Fibroblast of lung (primary cell): ENCODE data around the gene EFEMP1. TPM values are rescaled to one million over a fixed set of nuclear protein-coding genes. Genes with fewer than 3 reads are reported as not detected.

ENCODE experiments used
- DNase-seq, 2 donors: peaks; one replicate each; pipeline versions ENCODE4 v3.0.0 to v3.0.0-alpha.2; 2010; ENCODE audit warnings: low read depth in 2 of 2
- H2AFZ ChIP-seq: 2 replicates; pipeline ENCODE4 v1.5.1; 2012; ENCODE audit warnings: low read length, control low read depth, inconsistent platforms
- H3K27ac ChIP-seq: 2 replicates; pipeline ENCODE4 v1.5.1; 2011; ENCODE audit warnings: low read length, control low read depth; ENCODE audit not compliant: insufficient read depth
- H3K27me3 ChIP-seq: 2 replicates; pipeline ENCODE4 v1.5.1; 2011; ENCODE audit warnings: mild to moderate bottlenecking, low read length; ENCODE audit not compliant: control insufficient read depth, insufficient read depth
- H3K36me3 ChIP-seq: 2 replicates; pipeline ENCODE4 v1.5.1; 2011; ENCODE audit warnings: low read length; ENCODE audit not compliant: control insufficient read depth, insufficient read depth
- H3K4me1 ChIP-seq: 2 replicates; pipeline ENCODE4 v1.5.1; 2011; ENCODE audit warnings: low read length; ENCODE audit not compliant: control insufficient read depth, insufficient read depth; ENCODE audit errors: extremely low read depth
- H3K4me2 ChIP-seq: 2 replicates; pipeline ENCODE4 v1.5.1; 2011; ENCODE audit warnings: low read length, control low read depth; ENCODE audit not compliant: insufficient read depth; ENCODE audit errors: extremely low read depth
- H3K4me3 ChIP-seq, 4 experiments: fragments of 200-600 bp in 1 of 4; sonication (generic) in 1 of 4; replicated peaks in 1 of 4; 2 replicates each; pipeline ENCODE4 v1.5.1; 2011 to 2016; ENCODE audit warnings: low read length in 4 of 4, low read depth in 3 of 4, mild to moderate bottlenecking in 3 of 4, control low read depth in 2 of 4, inconsistent platforms in 1 of 4, mixed read lengths in 1 of 4; ENCODE audit not compliant: insufficient read depth in 1 of 4; ENCODE audit errors: control extremely low read depth in 1 of 4
- H3K79me2 ChIP-seq: 2 replicates; pipeline ENCODE4 v1.5.1; 2012; ENCODE audit warnings: mild to moderate bottlenecking, low read length, inconsistent platforms; ENCODE audit not compliant: control insufficient read depth, insufficient read depth
- H3K9ac ChIP-seq: 2 replicates; pipeline ENCODE4 v1.5.1; 2011; ENCODE audit warnings: mild to moderate bottlenecking, low read length, control low read depth; ENCODE audit not compliant: insufficient read depth
- H3K9me3 ChIP-seq: 2 replicates; pipeline ENCODE4 v1.5.1; 2012; ENCODE audit warnings: low read depth, low read length; ENCODE audit not compliant: control insufficient read depth, insufficient read depth
- H4K20me1 ChIP-seq: 2 replicates; pipeline ENCODE4 v1.5.1; 2011; ENCODE audit warnings: low read length; ENCODE audit not compliant: control insufficient read depth, insufficient read depth; ENCODE audit errors: extremely low read depth
- EZH2 ChIP-seq: IDR thresholded peaks from 2 replicates; pipeline ENCODE4 v1.5.1; 2012; ENCODE audit warnings: low read length, control low read depth, mild to moderate bottlenecking; ENCODE audit errors: missing control alignments
- polyA plus RNA-seq, 2 donors: library from polyadenylated mRNA; depleted of rRNA in 1 of 2; stranded (reverse) in 1 of 2; unstranded in 1 of 2; fragments of >200 nt; gene quantifications; 2 replicates each; pipeline ENCODE4 v1.2.1, GENCODE V29; 2011 to 2012; ENCODE audit warnings: missing spikeins in 1 of 2
- total RNA-seq: library from RNA; depleted of rRNA; stranded (reverse); fragments of >200 nt; gene quantifications from 2 replicates; pipeline ENCODE4 v1.2.1, GENCODE V29; 2014
- TF ChIP-seq, protein P1 (sequence below), 2 donors: IDR thresholded peaks in 1 of 2; conservative IDR thresholded peaks in 1 of 2; 1 replicate in 1 of 2; 2 replicates in 1 of 2; pipeline ENCODE4 v1.5.1; 2011 to 2012; ENCODE audit warnings: low read length in 2 of 2, control low read depth in 1 of 2, inconsistent platforms in 1 of 2, low read depth in 1 of 2, mild to moderate bottlenecking in 1 of 2

The EFEMP1 gene
- total and polyA plus RNA-seq, 2 donors (not counting 1 experiment from before 2014, with no cell fraction given): 467 to 724 TPM

DNA sequence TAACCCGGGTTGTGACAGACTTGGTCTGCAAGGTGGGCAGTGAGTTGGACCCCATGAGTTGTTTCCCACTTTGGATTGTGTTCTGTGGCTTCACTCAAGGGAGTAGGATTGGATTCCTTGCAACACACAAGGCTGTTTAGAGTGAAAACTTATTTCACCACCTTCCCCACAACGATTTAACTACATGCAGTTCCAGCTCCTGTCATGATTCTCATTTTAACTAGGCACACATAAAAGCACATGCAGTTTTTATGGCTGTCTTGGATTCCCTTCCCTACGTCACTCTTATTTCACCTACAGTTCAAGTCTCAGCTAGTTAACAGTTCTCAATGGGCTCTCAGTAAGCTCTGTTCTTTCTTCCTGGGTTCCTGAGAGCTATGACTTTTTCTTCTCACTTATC lies 15.9 kb downstream of the EFEMP1 start:
- Histone ChIP-seq H3K79me2 (no peaks in the 10 kb centered on the region), H3K4me3 (no peak overlapping the region), H3K4me1 (no peaks in the 10 kb centered on the region), H2AFZ (no peak overlapping the region), H3K27me3 (no peaks in the 10 kb centered on the region), H3K36me3 (no peaks in the 10 kb centered on the region), H3K4me2 (no peak overlapping the region), H4K20me1 (no peaks in the 10 kb centered on the region), H3K9ac (no peak overlapping the region), H3K9me3 (no peaks in the 10 kb centered on the region), H3K27ac (no peak overlapping the region)
- no peak for DNase-seq
- TF ChIP-seq EZH2: no peak

DNA sequence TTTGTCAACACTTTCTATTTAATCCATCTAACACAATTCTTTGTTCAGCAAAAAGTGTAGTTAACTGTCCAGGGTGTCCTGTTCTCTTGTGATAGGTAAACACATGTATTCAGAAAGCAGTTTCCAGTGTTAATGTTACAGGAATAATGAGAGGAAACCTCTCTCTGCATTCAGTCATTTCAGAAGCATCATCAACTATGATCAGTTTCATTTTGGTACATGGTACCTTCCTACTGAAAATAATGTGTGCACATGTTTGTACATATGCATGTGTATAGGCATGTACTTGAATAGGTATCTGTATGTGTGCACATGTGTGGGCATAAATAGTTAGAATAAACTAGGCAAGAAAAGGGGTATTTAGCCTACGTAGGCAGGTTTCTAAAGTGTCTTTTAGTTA lies 16.6 kb downstream of the EFEMP1 start:
- no peaks in the 10 kb centered on the region for H3K27me3 ChIP-seq
- H3K27ac ChIP-seq: no peak overlapping the region
- H3K4me1 ChIP-seq: no peaks in the 10 kb centered on the region
- no peak overlapping the region for H2AFZ ChIP-seq
- H3K79me2 ChIP-seq: no peaks in the 10 kb centered on the region
- DNase-seq: no peak
- H3K4me2 ChIP-seq: no peak overlapping the region
- H4K20me1 ChIP-seq: no peaks in the 10 kb centered on the region
- no peaks in the 10 kb centered on the region for H3K9me3 ChIP-seq
- no peak overlapping the region for H3K4me3 ChIP-seq
- no peaks in the 10 kb centered on the region for H3K36me3 ChIP-seq
- no peak overlapping the region for H3K9ac ChIP-seq
- TF ChIP-seq, protein P1, sequence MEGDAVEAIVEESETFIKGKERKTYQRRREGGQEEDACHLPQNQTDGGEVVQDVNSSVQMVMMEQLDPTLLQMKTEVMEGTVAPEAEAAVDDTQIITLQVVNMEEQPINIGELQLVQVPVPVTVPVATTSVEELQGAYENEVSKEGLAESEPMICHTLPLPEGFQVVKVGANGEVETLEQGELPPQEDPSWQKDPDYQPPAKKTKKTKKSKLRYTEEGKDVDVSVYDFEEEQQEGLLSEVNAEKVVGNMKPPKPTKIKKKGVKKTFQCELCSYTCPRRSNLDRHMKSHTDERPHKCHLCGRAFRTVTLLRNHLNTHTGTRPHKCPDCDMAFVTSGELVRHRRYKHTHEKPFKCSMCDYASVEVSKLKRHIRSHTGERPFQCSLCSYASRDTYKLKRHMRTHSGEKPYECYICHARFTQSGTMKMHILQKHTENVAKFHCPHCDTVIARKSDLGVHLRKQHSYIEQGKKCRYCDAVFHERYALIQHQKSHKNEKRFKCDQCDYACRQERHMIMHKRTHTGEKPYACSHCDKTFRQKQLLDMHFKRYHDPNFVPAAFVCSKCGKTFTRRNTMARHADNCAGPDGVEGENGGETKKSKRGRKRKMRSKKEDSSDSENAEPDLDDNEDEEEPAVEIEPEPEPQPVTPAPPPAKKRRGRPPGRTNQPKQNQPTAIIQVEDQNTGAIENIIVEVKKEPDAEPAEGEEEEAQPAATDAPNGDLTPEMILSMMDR (conservative IDR thresholded peaks at IDR 0.05 in 1 of 2, IDR thresholded peaks at IDR 0.05 in 1 of 2; ENCODE audit: low read depth in 1 of 2, low read length in 2 of 2): no peak
- no peak for TF ChIP-seq EZH2

DNA sequence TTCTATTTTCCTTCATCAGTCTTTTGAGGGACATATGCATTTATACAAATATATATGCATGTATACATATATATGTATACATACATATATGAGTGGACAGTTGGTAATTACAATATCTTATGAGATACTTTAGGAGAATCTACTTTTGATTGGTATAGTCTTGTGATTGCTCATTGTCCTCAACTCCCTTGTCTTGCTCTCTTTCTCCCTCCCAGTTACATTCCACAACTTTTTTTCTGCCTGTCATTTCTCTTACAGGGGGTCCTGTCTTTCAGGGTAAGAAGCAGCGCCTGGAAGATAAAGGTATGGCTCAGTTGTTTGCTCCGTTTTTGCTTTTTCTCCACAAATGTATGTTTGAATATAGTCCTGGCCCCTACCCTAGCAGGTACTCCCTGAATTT lies 19.9 kb downstream of the EFEMP1 start:
- Histone ChIP-seq H3K79me2 (no peaks in the 10 kb centered on the region), H2AFZ (no peak overlapping the region), H3K27me3 (no peaks in the 10 kb centered on the region), H3K4me3 (no peak overlapping the region), H3K27ac (no peak overlapping the region), H3K36me3 (no peaks in the 10 kb centered on the region), H3K9ac (no peak overlapping the region), H3K4me1 (peaks cover 9% of the 10 kb centered on the region), H4K20me1 (no peaks in the 10 kb centered on the region), H3K4me2 (no peak overlapping the region), H3K9me3 (no peaks in the 10 kb centered on the region)
- no peak for TF ChIP-seq EZH2
- TF ChIP-seq, protein P1 (conservative IDR thresholded peaks at IDR 0.05 in 1 of 2, IDR thresholded peaks at IDR 0.05 in 1 of 2; ENCODE audit: low read depth in 1 of 2, low read length in 2 of 2): no peak
- DNase-seq: no peak
